Fibroblast of villous mesenchyme (primary cell): ENCODE data around the gene MBP. TPM values are rescaled to one million over a fixed set of nuclear protein-coding genes. Genes with fewer than 3 reads are reported as not detected.

ENCODE experiments used
- DNase-seq: peaks from one replicate; pipeline ENCODE4 v3.0.0-alpha.2; 2010; ENCODE audit warnings: low read depth
- H3K4me3 ChIP-seq: 2 replicates; pipeline ENCODE4 v1.5.1; 2011; ENCODE audit warnings: low read depth, mild to moderate bottlenecking, low read length
- total RNA-seq: library from RNA; depleted of rRNA; stranded (reverse); fragments of >200 nt; gene quantifications from 2 replicates; pipeline ENCODE4 v1.2.3, GENCODE V29; 2012
- TF ChIP-seq, protein P1 (sequence below): IDR thresholded peaks from 2 replicates; pipeline ENCODE4 v1.5.1; 2012; ENCODE audit warnings: low read depth, mild to moderate bottlenecking, low read length; ENCODE audit not compliant: insufficient read depth

The MBP gene
- total RNA-seq, 1 donor = 3.9 TPM

DNA sequence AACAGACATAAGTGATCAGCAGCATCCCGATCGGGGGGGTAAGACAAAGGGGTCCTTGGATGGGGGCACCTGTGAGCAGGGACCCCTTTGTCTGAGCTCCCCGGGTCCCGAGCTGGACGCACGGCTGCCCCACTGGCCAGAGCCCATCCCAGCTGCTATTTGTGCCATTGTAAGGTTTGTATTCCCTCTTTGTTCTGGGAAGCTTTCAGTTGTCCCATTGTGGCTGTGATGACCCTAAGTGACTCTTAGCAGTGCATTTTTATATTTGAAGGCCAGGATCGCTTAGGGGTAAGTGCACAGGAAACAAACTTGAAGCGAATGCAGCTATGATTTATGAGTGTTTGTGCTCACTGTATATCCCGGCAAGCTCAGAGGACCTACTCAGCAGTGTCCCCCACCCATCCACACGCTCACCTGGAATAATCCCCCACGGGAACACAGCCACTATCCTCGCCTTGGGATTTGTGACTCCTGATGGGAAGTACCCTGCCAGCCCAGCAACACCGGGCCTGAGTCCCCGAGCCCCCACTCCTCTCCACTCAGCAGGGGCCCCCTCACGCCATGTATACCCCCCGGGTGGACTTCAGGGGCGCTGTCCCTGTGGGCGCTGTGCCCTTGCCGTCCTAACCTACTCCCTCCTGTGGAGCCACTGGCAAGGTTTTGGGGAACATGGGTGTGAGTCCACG is 80.1 kb downstream of the MBP start:
- no peak overlapping the region for H3K4me3 ChIP-seq
- TF ChIP-seq, protein P1, sequence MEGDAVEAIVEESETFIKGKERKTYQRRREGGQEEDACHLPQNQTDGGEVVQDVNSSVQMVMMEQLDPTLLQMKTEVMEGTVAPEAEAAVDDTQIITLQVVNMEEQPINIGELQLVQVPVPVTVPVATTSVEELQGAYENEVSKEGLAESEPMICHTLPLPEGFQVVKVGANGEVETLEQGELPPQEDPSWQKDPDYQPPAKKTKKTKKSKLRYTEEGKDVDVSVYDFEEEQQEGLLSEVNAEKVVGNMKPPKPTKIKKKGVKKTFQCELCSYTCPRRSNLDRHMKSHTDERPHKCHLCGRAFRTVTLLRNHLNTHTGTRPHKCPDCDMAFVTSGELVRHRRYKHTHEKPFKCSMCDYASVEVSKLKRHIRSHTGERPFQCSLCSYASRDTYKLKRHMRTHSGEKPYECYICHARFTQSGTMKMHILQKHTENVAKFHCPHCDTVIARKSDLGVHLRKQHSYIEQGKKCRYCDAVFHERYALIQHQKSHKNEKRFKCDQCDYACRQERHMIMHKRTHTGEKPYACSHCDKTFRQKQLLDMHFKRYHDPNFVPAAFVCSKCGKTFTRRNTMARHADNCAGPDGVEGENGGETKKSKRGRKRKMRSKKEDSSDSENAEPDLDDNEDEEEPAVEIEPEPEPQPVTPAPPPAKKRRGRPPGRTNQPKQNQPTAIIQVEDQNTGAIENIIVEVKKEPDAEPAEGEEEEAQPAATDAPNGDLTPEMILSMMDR = no peak
- DNase-seq = no peak

DNA sequence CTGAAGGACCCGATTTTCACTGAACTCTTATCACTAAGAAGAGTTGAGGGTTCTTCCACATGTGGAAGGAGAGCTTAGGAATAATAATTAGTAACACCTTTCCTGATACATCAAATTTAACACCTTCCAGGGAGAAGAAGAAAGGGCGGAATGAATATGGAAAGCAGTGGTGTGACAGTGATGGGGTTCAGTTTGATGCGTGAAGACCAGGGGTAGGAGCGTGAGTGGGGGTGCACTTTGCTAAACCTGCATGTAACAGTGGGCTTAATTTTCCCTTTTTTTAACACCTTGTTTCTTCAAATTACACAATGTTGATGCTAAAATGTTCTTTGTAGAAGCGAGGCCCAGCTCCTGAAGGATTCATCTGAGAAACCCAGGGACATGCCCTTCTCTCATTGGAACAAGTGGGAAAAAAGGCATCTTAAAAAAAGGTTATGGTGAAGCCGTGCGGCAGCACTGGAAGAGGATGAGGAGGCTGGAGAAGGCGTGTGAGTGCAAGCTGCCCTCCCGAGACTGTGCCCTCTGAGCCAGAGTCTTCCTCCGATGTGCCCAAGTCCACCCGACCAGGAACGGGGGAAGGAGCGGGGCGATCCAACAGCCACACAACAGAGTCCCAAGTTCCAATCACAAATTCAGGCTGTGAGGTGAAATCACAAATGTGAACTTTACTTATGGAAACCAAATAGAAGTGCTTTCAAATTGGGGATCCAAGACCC is 80.8 kb downstream of the MBP start:
- no peak for DNase-seq
- H3K4me3 ChIP-seq = no peak overlapping the region
- TF ChIP-seq, protein P1 = no peak

DNA sequence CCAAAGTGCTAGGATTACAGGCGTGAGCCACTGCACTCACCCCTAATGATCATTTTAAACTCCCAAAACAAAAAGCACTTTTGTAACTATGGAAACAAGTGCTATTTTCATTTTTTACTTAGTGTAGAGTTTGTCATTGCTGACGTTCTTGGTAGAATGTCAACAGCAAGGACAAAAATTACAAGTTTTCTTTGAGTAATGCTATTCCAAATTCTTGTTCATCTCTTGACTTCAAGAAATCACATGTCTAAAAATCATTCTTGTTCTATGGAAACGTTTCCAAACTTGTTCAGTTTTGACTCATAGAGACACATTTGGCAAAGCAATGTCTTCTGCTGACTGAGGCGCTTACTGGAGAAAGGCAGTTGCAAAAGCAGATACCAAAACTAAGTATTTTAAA is 82.6 kb downstream of the MBP start:
- no peak overlapping the region for H3K4me3 ChIP-seq
- TF ChIP-seq, protein P1 = no peak
- DNase-seq = peak; percentile 17

DNA sequence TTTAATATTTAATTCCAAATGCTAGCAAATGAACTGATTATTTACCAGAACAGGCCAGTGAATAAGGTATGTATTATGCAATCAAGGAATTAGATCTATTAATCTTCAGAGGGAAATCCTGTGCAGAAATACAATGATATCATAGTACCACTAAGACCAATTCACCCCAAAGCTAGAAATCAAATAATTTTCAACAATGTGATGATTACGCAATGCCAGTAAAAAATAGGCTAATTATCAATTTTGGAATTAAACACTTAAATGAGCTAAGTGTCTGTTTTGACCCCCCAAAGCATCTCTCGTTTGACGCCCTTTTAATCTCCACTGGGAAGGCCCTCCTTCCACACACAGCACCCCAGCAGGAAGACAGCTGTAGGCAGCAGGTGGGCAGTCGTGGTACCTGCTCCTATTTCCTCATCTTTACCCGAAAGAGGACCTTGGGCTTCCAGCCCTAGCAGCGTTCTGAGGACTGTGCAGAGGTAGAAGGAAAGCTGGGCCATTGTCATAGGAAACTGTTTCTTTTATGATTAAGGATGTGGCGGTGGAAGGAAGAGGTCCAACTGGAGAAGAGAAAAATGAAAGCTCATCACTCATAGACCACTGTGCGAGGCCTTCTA is 84.7 kb downstream of the MBP start:
- no peak for DNase-seq
- TF ChIP-seq, protein P1 = no peak
- no peak overlapping the region for H3K4me3 ChIP-seq

DNA sequence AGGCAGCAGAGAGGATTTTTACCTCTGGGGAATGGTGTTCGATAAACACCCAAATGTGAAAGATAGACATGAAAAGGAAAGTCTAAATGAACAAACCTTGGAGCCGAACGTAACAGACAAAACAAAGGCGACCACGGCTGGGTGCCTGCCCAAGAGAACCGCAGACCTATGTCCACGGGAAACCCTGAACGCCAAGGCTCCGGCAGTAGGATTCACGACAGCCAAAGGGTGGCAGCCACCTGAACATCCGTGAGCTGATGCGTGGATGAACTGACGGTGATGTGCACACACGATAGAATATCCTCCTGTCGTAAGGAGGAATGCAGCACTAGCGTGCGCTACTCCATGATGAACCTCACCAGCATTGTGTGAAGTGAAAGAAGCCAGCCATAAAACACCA is 85.6 kb downstream of the MBP start:
- H3K4me3 ChIP-seq = no peak overlapping the region
- no peak for DNase-seq
- TF ChIP-seq, protein P1 = no peak

DNA sequence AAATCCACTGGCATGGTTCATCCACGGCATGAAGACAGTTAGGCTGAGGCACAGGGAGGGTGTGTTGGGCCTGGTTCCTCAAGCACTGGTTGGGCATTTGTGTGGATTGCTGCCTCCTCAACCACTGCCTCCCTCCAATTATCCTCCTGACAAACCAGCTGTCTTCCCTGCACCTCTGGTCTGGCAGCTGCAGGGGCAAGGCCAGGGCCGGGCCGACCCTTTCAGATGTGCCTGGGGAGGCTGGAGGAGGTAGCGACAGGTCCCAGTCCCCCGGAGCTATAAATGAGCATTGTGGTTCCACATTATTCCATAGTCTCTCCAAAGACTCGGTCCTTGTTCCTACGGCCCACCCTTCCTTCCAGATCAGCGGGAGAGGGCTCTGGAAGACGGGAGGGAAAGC is 86.2 kb downstream of the MBP start:
- no peak overlapping the region for H3K4me3 ChIP-seq
- DNase-seq = no peak
- TF ChIP-seq, protein P1 = no peak
